ENCODE data around the gene DMPK.

GRCh38 chr19:45745606-45746005 is 36.7 kb downstream of the DMPK start:
- TF ChIP-seq CTCF (IDR thresholded peaks at IDR 0.05; ENCODE audit: poor library complexity, severe bottlenecking) (no peak), EP300 (conservative IDR thresholded peaks at IDR 0.05; ENCODE audit: poor library complexity, severe bottlenecking) (no peak), POLR2AphosphoS5 (IDR thresholded peaks at IDR 0.05) (no peak), EZH2 (IDR thresholded peaks at IDR 0.05; ENCODE audit: borderline replicate concordance, insufficient read depth, low read length, poor library complexity, severe bottlenecking) (no peak), SMC3 (conservative IDR thresholded peaks at IDR 0.05; ENCODE audit: poor library complexity) (no peak), TAF1 (IDR thresholded peaks at IDR 0.05; ENCODE audit: low read depth) (no peak), MXI1 (conservative IDR thresholded peaks at IDR 0.05; ENCODE audit: poor library complexity, severe bottlenecking) (no peak)

Data from neural cell (in vitro differentiated cells).